Mammary epithelial cell (primary cell): Measurements from ENCODE around the gene LY6G6D.

Source experiments
- EZH2 ChIP-seq: IDR thresholded peaks from 2 replicates; pipeline ENCODE4 v1.6.1; 2012; ENCODE audit warnings: low read length, inconsistent platforms, borderline replicate concordance
- TF ChIP-seq, protein P1 (sequence below), 2 donors: IDR thresholded peaks in 1 of 2; conservative IDR thresholded peaks in 1 of 2; 2 replicates each; pipeline ENCODE4 v1.5.1; 2011 to 2012; ENCODE audit warnings: inconsistent platforms in 2 of 2, low read length in 2 of 2, mild to moderate bottlenecking in 2 of 2, control low read depth in 1 of 2, low read depth in 1 of 2; ENCODE audit not compliant: insufficient read depth in 1 of 2; ENCODE audit errors: extremely low read depth in 1 of 2

DNA sequence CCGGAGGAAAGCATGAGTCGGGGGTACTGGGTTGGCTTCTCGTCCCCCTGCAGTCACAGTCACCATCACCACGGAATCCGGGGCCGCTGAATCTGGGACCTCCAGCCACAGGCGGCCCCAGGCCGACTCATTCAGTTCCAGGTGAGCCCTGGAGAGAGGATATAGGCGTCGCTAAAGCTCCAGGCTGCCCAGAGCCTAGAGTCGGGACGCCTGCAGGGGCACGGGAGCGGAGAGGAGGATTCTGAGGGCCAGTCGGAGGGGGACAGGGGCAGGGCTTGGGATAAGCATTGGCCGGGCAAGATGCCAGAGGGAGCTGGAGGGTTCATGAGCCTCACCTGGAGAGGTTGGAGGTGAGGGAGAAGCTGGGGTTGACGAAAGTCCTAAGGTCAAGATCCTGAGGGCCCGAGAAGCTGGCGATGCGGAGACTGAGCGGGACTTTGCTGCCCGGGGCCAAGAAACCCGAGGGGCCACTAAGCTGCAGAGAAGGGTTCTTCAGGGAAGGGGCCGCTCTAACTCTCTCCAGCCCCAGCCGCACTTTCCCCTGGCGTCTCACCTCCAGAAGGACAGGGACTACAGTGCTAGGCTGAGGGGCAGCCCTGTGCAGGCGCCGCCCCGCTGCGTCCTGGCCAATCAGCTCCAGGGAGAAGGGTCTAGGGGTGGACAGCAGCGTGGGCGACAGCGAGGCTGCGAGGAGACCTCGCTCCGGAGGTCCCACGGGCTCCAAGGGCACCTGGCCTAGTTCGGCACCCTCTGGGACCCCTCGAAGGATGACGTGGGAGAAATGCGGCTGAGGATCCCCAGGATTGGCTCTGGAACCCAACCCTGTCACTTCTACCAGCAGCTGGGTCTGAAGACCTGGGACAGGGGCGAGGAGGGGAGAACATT, 51.0 kb downstream of the LY6G6D start:
- TF ChIP-seq, protein P1, sequence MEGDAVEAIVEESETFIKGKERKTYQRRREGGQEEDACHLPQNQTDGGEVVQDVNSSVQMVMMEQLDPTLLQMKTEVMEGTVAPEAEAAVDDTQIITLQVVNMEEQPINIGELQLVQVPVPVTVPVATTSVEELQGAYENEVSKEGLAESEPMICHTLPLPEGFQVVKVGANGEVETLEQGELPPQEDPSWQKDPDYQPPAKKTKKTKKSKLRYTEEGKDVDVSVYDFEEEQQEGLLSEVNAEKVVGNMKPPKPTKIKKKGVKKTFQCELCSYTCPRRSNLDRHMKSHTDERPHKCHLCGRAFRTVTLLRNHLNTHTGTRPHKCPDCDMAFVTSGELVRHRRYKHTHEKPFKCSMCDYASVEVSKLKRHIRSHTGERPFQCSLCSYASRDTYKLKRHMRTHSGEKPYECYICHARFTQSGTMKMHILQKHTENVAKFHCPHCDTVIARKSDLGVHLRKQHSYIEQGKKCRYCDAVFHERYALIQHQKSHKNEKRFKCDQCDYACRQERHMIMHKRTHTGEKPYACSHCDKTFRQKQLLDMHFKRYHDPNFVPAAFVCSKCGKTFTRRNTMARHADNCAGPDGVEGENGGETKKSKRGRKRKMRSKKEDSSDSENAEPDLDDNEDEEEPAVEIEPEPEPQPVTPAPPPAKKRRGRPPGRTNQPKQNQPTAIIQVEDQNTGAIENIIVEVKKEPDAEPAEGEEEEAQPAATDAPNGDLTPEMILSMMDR (conservative IDR thresholded peaks at IDR 0.05 in 1 of 2, IDR thresholded peaks at IDR 0.05 in 1 of 2; ENCODE audit: extremely low read depth in 1 of 2, insufficient read depth in 1 of 2, low read depth in 1 of 2, low read length in 2 of 2), result no peak
- TF ChIP-seq EZH2, result no peak
